ENCODE measurements around the gene ANKS6. TPM values are rescaled to one million over a fixed set of nuclear protein-coding genes. Genes with fewer than 3 reads are reported as not detected.

The ANKS6 gene
- total RNA-seq, 1 donor: 12.7 TPM

- H3K4me3 ChIP-seq (ENCODE audit: low read depth, low read length): no peak overlapping the region
- TF ChIP-seq, protein P1, sequence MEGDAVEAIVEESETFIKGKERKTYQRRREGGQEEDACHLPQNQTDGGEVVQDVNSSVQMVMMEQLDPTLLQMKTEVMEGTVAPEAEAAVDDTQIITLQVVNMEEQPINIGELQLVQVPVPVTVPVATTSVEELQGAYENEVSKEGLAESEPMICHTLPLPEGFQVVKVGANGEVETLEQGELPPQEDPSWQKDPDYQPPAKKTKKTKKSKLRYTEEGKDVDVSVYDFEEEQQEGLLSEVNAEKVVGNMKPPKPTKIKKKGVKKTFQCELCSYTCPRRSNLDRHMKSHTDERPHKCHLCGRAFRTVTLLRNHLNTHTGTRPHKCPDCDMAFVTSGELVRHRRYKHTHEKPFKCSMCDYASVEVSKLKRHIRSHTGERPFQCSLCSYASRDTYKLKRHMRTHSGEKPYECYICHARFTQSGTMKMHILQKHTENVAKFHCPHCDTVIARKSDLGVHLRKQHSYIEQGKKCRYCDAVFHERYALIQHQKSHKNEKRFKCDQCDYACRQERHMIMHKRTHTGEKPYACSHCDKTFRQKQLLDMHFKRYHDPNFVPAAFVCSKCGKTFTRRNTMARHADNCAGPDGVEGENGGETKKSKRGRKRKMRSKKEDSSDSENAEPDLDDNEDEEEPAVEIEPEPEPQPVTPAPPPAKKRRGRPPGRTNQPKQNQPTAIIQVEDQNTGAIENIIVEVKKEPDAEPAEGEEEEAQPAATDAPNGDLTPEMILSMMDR (IDR thresholded peaks at IDR 0.05; ENCODE audit: insufficient read depth, low read length): no peak
Measured at GRCh38 chr9:98740226-98740881, 56.0 kb downstream of the ANKS6 start.

GRCh38 chr9:98738741-98739140, 57.6 kb downstream of the ANKS6 start:
- DNase-seq (ENCODE audit: low read depth): no peak
- TF ChIP-seq, protein P1 (IDR thresholded peaks at IDR 0.05; ENCODE audit: insufficient read depth, low read length): no peak
- no peak overlapping the region for H3K4me3 ChIP-seq (ENCODE audit: low read depth, low read length)

More at GRCh38 chr9:98740226-98740881, 56.0 kb downstream of the ANKS6 start:
- no peak for DNase-seq (ENCODE audit: low read depth)

- H3K4me3 ChIP-seq (ENCODE audit: low read depth, low read length): no peak overlapping the region
- no peak for DNase-seq (ENCODE audit: low read depth)
- TF ChIP-seq, protein P1 (IDR thresholded peaks at IDR 0.05; ENCODE audit: insufficient read depth, low read length): no peak
Measured at GRCh38 chr9:98736226-98736625, 60.1 kb downstream of the ANKS6 start.

DNA sequence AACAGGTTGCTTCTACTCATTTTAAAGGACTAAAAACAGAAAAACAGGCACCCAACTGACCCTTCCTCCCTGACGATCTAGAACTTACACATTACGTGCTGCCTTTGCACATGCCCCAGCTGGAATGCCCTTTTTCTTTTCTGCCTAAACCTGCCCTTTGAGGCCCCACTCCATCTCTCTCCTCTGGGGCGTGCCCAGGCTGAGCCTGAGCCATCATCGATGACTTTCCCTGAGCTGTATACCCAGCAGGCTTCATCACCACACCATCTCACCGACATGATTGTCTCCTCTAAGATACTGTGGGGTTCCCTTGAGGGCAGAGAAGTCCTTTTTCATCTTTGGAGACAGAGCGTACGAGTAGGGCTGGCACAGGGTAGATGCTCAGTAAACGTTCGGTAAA, 63.6 kb downstream of the ANKS6 start:
- no peak overlapping the region for H3K4me3 ChIP-seq (ENCODE audit: low read depth, low read length)
- DNase-seq (ENCODE audit: low read depth): no peak
- TF ChIP-seq, protein P1 (IDR thresholded peaks at IDR 0.05; ENCODE audit: insufficient read depth, low read length): no peak

DNA sequence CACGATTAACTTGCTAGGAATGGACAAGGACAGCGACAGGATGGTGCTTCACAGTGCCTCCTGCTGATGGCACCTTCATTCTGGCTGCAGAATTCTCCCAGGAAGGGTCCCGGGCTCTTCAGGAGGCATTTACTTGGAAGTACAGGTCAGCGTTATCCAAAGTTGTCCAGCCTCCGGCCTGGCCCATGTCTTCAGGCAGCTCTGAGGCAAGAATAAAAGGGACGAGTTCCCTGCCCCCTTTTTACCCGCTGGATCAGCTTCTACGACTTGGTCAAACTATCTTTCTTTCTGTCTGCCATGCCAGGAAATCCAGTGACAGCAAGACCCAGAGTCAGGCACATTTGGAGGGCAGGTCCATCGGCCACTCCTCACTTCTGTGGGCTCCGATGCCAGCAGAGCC, 64.3 kb downstream of the ANKS6 start:
- no peak overlapping the region for H3K4me3 ChIP-seq (ENCODE audit: low read depth, low read length)
- TF ChIP-seq, protein P1 (IDR thresholded peaks at IDR 0.05; ENCODE audit: insufficient read depth, low read length): no peak
- no peak for DNase-seq (ENCODE audit: low read depth)

DNA sequence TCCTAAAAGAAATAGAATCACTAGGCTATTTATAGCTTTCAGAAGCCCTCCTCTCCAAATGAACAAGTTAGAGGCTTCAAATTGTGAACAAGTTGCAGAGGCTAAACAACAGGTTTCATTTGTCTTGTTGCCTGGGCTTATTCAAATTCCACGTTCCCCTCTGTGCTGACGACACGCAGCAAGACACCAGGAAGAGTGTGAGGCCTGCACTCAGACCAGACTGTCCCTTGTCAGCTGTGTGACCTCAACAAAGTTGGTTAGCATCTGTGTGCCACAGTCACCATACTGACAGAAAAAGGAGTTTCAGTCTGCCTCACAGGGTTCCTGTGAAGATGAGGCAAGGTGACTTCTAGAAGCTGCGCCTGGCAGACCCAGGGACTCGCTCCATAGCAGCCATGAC, 65.5 kb downstream of the ANKS6 start:
- no peak for DNase-seq (ENCODE audit: low read depth)
- H3K4me3 ChIP-seq (ENCODE audit: low read depth, low read length): no peak overlapping the region
- TF ChIP-seq, protein P1 (IDR thresholded peaks at IDR 0.05; ENCODE audit: insufficient read depth, low read length): no peak

- no peak overlapping the region for H3K4me3 ChIP-seq (ENCODE audit: low read depth, low read length)
- DNase-seq (ENCODE audit: low read depth): no peak
- TF ChIP-seq, protein P1 (IDR thresholded peaks at IDR 0.05; ENCODE audit: insufficient read depth, low read length): no peak
Measured at GRCh38 chr9:98728500-98728899, 67.9 kb downstream of the ANKS6 start.
